Measurements from ENCODE around the gene BCKDK. TPM values are rescaled to one million over a fixed set of nuclear protein-coding genes. Genes with fewer than 3 reads are reported as not detected.
"Not testable (repeated sequence)": the region's sequence is repeated elsewhere in the genome, so short reads cannot be mapped to it uniquely, and the experiment has no call there.

BCKDK gene
- total and polyA plus RNA-seq, 8 donors, result 25.7 to 64.2 (median 33.2) TPM

DNA sequence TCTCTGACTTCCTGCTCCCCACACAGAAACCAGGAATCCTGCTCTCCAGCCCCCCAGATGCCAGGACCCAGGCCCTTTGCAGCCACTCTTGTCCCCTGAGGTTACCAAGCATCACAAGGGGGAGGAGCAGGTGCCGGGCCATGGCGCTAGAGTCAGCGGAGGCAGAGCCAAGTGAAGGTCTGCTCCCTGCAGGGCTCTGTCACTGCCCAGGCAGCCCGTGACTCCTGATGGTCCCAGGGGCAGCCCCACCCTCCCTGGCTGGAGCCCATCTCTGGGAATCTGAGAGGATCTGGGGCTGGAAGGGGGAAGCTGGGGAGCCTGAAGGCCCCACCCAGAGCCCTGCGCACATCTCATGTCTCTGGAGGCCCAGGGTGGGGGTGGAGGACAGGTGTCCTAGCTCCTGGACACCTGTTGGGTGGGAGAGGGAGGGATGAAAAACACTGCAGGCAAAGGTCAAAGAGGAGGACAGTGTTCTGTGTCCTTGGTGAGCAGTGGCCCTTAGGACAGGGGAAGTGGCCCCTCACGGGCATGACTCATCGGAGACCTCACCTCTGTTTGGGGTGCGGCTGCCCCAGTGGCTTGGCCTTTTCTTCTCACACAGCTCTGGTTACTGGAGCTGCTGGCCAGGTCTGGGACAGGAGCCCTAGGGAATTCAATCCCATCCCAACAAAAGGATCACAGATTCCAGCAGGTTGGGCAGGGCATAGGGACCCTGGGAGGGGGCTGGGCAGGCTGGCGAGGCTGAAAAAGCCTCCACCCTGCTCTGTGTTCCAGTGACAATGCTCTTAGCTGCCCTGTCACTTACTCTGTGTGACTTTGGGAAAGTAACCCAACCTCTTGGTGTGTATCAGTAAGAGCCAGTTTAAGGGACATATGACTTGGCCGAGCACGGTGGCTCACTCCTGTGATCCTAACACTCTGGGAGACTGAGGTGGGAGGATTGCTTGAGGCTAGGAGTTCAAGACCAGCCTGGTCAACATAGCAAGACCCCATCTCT is 42.0 kb downstream of the BCKDK start, which contains the start of gene PRSS36:
Gene PRSS36, minus strand, starts transcription at position 173 of the 997 bp plus-strand sequence. Its CDS starts 31 bp downstream, at position 142.
- WGBS, 2 donors, result 84 to 91% methylated on average over 11 of the region's 11 CpGs
- no peaks in the 10 kb centered on the region for H3K4me1 ChIP-seq
- no peaks in the 10 kb centered on the region for H3K9me3 ChIP-seq
- intact Hi-C loops (cut with DNase I), result loop anchor here in 2 of 3 donors (5.0 to 10.0 kb wide), 2 partner anchors 53 to 295 kb away; partner anchors contain the start of gene ZNF843 (in 1 of the 2)
- H3K27me3 ChIP-seq, result no peaks in the 10 kb centered on the region
- no peak for TF ChIP-seq CTCF (IDR thresholded peaks at IDR 0.05)
- ATAC-seq (peak in 1 of 4 donors; percentile 8), DNase-seq (peak in 1 of 6 donors; percentile 58), FAIRE-seq (no peak)
- H3K4me3 ChIP-seq, result no peak within 1 kb of the TSS
- H3K36me3 ChIP-seq, result no peaks in the 10 kb centered on the region
- peak within 1 kb of the TSS in 1 of 4 donors; percentile 8 for H3K27ac ChIP-seq

DNA sequence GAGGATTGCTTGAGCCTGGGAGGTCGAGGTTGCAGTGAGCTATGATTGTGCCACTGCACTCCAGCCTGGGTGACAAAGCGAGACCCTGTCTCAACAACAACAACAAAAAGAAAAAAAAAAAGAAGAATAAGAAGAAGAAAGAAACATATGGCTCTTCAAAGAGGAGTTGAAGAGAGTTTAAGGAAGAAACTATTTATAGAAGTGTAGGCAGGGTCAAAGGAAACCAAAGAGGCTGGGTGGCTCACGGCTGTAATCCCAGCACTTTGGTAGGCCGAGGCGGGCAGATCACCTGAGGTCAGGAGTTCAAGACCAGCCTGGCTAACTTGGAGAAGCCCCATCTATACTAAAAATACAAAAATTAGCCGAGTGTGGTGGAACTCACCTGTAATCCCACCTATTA is 42.8 kb downstream of the BCKDK start:
- ATAC-seq, H3K4me1 ChIP-seq, H3K27ac ChIP-seq, H3K27me3 ChIP-seq, FAIRE-seq, H3K9me3 ChIP-seq, DNase-seq, H3K4me3 ChIP-seq, H3K36me3 ChIP-seq: not testable (repeated sequence)
- 77 to 81% methylated on average over 6 of the region's 6 CpGs for WGBS, 2 donors
- intact Hi-C loops (cut with DNase I), result loop anchor here in 1 of 3 donors (5.0 kb wide), 1 partner anchor 54 kb away; no protein-coding TSS in a partner anchor

- Histone ChIP-seq H3K27ac (no peak overlapping the region), H3K4me3 (peak overlapping the region in 1 of 4 donors; percentile 6), H3K36me3 (no peaks in the 10 kb centered on the region), H3K9me3 (no peaks in the 10 kb centered on the region), H3K27me3 (no peaks in the 10 kb centered on the region), H3K4me1 (peaks cover 0 to 10% (median 0%) of the 10 kb centered on the region in 3 donors)
- TF ChIP-seq CTCF (IDR thresholded peaks at IDR 0.05), result no peak
- 15 to 17% methylated on average over 8 of the region's 8 CpGs for WGBS, 2 donors
- intact Hi-C loops (cut with DNase I), result no loop called here
- no peak for FAIRE-seq
- peak in 1 of 6 donors; percentile 38 for DNase-seq
- peak; percentile 51 to 85 (median 73) for ATAC-seq
Measured at GRCh38 chr16:31157136-31157535, 49.0 kb downstream of the BCKDK start.

Other genes starting within 250 kb of the BCKDK start
- gene BCL7C, start 214.3 kb upstream of the BCKDK start, total RNA-seq, result 10 to 100 TPM in 4 of 6 donors, 1 to 10 TPM in 2; 9.2 to 14.1 (median 10.7) TPM
- 10 to 100 TPM; 22.3 to 29.3 TPM for gene BCL7C, start 214.3 kb upstream of the BCKDK start, polyA plus RNA-seq
- 1 to 10 TPM; 1.6 to 3.2 (median 1.9) TPM for gene CTF1, start 211.8 kb upstream of the BCKDK start, total RNA-seq
- 1 to 10 TPM; 2.5 to 2.9 TPM for gene CTF1, start 211.8 kb upstream of the BCKDK start, polyA plus RNA-seq
- gene FBXL19, start 184.8 kb upstream of the BCKDK start, total RNA-seq, result 10 to 100 TPM in 1 of 6 donors, 1 to 10 TPM in 5; 3.8 to 13.5 (median 4.6) TPM
- 10 to 100 TPM; 10.1 to 26.8 TPM for gene FBXL19, start 184.8 kb upstream of the BCKDK start, polyA plus RNA-seq
- gene ORAI3, start 159.3 kb upstream of the BCKDK start, total RNA-seq, result 10 to 100 TPM in 4 of 6 donors, 1 to 10 TPM in 2; 8.6 to 12.5 (median 11.4) TPM
- 10 to 100 TPM in 1 of 2 donors, 1 to 10 TPM in 1; 9.5 to 10.3 TPM for gene ORAI3, start 159.3 kb upstream of the BCKDK start, polyA plus RNA-seq
- 10 to 100 TPM in 1 of 6 donors, 1 to 10 TPM in 5; 6.5 to 10.6 (median 8.3) TPM for gene SETD1A, start 150.6 kb upstream of the BCKDK start, total RNA-seq
- gene SETD1A, start 150.6 kb upstream of the BCKDK start, polyA plus RNA-seq, result 10 to 100 TPM; 12.8 to 17.9 TPM
- gene HSD3B7, start 123.2 kb upstream of the BCKDK start, total RNA-seq, result 10 to 100 TPM; 14.2 to 32.1 (median 17.3) TPM
- 10 to 100 TPM; 16.6 to 28.4 TPM for gene HSD3B7, start 123.2 kb upstream of the BCKDK start, polyA plus RNA-seq
- gene STX1B, start 97.7 kb upstream of the BCKDK start, total RNA-seq, result 1 to 10 TPM in 1 of 6 donors, under 1 TPM in 5; 0.16 to 1.4 (median 0.56) TPM
- gene STX1B, start 97.7 kb upstream of the BCKDK start, polyA plus RNA-seq, result 1 to 10 TPM in 1 of 2 donors, under 1 TPM in 1; 0.82 to 2.4 TPM
- 10 to 100 TPM; 22.2 to 48.9 (median 26.9) TPM for gene STX4, start 74.8 kb upstream of the BCKDK start, total RNA-seq
- gene STX4, start 74.8 kb upstream of the BCKDK start, polyA plus RNA-seq, result 10 to 100 TPM; 91.8 to 94.4 TPM
- gene ZNF668, start 34.1 kb upstream of the BCKDK start, total RNA-seq, result 1 to 10 TPM; 1.5 to 5.5 (median 3.3) TPM
- 1 to 10 TPM; 4.5 to 6.4 TPM for gene ZNF668, start 34.1 kb upstream of the BCKDK start, polyA plus RNA-seq
- gene ZNF646, start 34.0 kb upstream of the BCKDK start, total RNA-seq, result 10 to 100 TPM in 1 of 6 donors, 1 to 10 TPM in 5; 5.6 to 12.6 (median 7.0) TPM
- 10 to 100 TPM in 1 of 2 donors, 1 to 10 TPM in 1; 3.9 to 10.7 TPM for gene ZNF646, start 34.0 kb upstream of the BCKDK start, polyA plus RNA-seq
- gene PRSS53, start 19.4 kb upstream of the BCKDK start, total RNA-seq, result 1 to 10 TPM in 5 of 6 donors, under 1 TPM in 1; 0.52 to 2.1 (median 1.3) TPM
- gene PRSS53, start 19.4 kb upstream of the BCKDK start, polyA plus RNA-seq, result 1 to 10 TPM; 5.3 to 8.2 TPM
- 10 to 100 TPM; 37.7 to 54.3 (median 49.7) TPM for gene VKORC1, start 13.6 kb upstream of the BCKDK start, total RNA-seq
- 10 to 100 TPM; 50.2 to 90.9 TPM for gene VKORC1, start 13.6 kb upstream of the BCKDK start, polyA plus RNA-seq
- 10 to 100 TPM; 31.5 to 40.7 (median 37.6) TPM for gene KAT8, start 9.3 kb downstream of the BCKDK start, total RNA-seq
- 10 to 100 TPM; 56.0 to 71.7 TPM for gene KAT8, start 9.3 kb downstream of the BCKDK start, polyA plus RNA-seq
- gene PRSS8, start 27.3 kb downstream of the BCKDK start, total RNA-seq, result 10 to 100 TPM; 32.5 to 89.3 (median 53.8) TPM
- 10 to 100 TPM; 69.8 to 70.6 TPM for gene PRSS8, start 27.3 kb downstream of the BCKDK start, polyA plus RNA-seq
- gene PRSS36, start 41.7 kb downstream of the BCKDK start, total RNA-seq, result 1 to 10 TPM in 2 of 6 donors, under 1 TPM in 4; 0.14 to 3.1 (median 0.79) TPM
- gene PRSS36, start 41.7 kb downstream of the BCKDK start, polyA plus RNA-seq, result 1 to 10 TPM; 1.9 to 2.7 TPM
- gene FUS, start 71.8 kb downstream of the BCKDK start, total RNA-seq, result 100 to 1,000 TPM in 3 of 6 donors, 10 to 100 TPM in 3; 69.4 to 134 (median 89.7) TPM
- gene FUS, start 71.8 kb downstream of the BCKDK start, polyA plus RNA-seq, result 100 to 1,000 TPM; 243 to 379 TPM
- gene PYCARD, start 94.4 kb downstream of the BCKDK start, total RNA-seq, result 10 to 100 TPM in 2 of 6 donors, 1 to 10 TPM in 4; 3.3 to 27.3 (median 6.7) TPM
- 10 to 100 TPM; 13.9 to 14.1 TPM for gene PYCARD, start 94.4 kb downstream of the BCKDK start, polyA plus RNA-seq
- under 1 TPM in 1 of 6 donors, not detected in 5; 0.12 TPM for gene TRIM72, start 105.7 kb downstream of the BCKDK start, total RNA-seq
- under 1 TPM; under 0.01 to 0.02 TPM for gene TRIM72, start 105.7 kb downstream of the BCKDK start, polyA plus RNA-seq
- gene PYDC1, start 108.7 kb downstream of the BCKDK start, total RNA-seq, result not detected
- not detected for gene PYDC1, start 108.7 kb downstream of the BCKDK start, polyA plus RNA-seq
- gene ITGAM, start 151.6 kb downstream of the BCKDK start, total RNA-seq, result 10 to 100 TPM in 1 of 6 donors, 1 to 10 TPM in 3, under 1 TPM in 2; 0.32 to 15.9 (median 2.3) TPM
- gene ITGAM, start 151.6 kb downstream of the BCKDK start, polyA plus RNA-seq, result 1 to 10 TPM; 1.8 to 3.5 TPM
- 10 to 100 TPM in 2 of 6 donors, 1 to 10 TPM in 2, under 1 TPM in 2; 0.56 to 21.5 (median 1.8) TPM for gene ITGAX, start 246.8 kb downstream of the BCKDK start, total RNA-seq
- gene ITGAX, start 246.8 kb downstream of the BCKDK start, polyA plus RNA-seq, result 1 to 10 TPM; 1.2 to 3.0 TPM

Measured in pancreas (tissue), 10 donors.